NCI-H2196 (cell line): ENCODE data around the gene NUDT16L1.

Source experiments
- DNase-seq: peaks from one replicate; lab custom pipeline; 2025; ENCODE audit not compliant: unreplicated experiment; lab: John Stamatoyannopoulos, UW

NUDT16L1 gene

DNA sequence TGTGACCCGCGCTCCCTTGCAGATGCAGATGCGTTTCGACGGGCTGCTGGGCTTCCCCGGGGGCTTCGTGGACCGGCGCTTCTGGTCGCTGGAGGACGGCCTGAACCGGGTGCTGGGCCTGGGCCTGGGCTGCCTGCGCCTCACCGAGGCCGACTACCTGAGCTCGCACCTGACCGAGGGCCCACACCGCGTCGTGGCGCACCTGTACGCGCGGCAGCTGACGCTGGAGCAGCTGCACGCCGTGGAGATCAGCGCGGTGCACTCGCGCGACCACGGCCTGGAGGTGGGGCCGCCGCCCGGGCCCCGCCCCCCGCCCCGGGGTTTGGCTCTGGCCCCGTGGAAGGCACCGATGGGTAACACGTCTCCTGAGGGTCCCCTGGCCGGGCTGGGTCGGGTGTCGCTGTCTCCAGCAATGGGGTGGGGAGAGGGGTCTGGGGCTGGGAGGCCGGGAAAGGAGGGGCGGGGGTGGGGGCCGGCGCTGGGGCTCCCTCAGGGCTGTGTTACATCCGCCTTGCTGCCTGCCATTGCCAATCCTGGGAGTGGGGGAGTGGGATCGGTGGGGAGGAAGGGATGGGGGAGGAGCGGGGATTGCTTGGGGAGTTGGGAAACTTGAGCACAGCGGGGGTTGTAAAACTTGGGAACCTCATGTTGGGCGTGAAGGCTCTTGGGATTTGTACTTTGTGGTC, 737 bp downstream of the NUDT16L1 start:
- DNase-seq = no peak

DNA sequence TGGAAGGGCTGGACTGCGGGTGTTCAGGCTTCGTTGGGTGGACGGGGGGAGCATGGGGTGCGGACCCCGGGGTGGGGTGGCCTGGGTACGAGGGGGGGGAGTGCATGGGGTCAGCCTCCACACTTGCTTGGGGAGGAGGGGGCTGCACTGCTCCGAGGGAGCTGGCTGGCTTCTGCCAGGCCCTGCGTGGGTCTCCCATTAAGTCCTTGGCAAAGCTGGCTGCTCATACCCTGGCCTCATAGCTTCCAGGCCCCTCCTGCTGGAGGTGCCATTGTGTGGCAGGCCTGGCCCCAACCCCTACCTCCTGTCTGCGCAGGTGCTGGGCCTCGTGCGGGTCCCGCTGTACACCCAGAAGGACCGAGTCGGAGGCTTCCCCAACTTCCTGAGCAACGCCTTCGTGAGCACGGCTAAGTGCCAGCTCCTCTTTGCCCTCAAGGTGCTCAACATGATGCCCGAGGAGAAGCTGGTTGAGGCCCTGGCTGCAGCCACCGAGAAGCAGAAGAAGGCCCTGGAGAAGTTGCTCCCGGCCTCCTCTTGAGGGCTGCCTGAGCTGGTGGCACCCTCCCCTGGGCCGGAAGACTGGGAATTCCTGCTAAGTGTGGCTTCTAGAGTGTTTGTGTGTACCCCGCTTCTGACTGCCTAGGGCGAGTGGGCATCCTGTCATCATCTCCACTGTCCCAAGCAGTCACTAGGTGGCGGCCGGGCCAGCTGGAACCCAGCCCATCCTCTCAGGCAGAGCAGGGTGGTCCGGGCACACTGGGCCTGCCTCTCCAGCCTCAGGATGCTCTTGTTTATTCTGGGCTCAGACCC, 1.5 kb downstream of the NUDT16L1 start:
- no peak for DNase-seq

- no peak for DNase-seq
Observed at GRCh38 chr16:4695473-4696171, 2.3 kb downstream of the NUDT16L1 start.

DNA sequence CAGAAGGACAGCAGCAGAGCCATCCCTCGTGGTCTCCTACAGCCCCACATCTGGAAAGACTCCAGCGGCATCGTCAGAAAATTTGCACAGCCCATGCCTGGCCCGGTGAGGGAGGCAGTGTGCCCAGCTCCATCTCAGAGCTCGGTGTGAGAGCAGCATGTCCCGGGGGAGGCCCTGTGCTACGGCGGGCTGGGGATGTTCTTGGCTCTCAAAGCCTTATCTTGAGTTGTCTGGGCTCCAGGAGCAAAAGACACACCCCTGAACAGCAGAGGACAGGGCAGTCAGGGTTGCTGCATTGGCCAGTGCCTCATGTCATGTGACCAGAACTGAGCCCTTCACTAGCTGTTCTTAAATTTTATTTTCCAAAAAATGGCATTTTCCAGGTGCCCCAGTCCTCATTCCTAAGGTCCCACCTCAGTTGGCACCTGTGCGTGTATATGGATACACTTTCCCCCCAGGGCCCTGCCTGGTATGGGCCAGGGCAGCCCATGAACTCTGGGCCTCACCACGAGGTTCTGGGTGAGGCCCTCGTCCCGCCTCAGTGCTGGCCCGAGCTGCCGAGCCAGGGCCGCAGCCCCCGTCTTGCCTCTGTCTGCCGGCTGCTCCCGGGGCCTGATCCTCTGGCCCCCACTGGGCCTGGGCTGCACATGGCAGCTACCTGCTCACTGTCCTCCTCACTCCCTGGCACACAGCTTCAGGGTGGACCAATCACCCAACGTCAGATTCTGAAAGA, 3.0 kb downstream of the NUDT16L1 start:
- no peak for DNase-seq

- no peak for DNase-seq
Observed at GRCh38 chr16:4696905-4697847, 3.8 kb downstream of the NUDT16L1 start.

DNA sequence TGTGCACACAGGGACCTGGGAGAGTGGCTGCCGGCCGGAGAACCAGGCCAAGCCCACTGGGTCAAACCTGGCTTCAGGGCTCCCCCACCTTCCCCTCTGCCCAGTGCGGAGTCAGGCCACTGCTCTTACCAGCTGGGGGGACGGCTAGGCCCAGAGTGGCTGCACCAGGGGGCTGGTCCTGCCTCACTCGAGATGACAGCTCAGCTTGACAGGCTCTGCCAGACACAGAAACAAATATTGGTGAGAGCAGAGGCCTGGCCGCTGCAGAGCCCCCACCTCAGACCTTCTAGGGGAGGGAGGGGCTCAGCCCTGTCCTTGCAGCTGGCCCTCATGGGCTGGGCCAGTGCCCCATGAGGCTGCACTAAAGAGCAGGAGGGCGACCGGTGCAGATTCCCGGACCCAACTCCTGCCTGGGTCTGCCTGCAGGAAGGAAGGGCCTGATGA, 4.5 kb downstream of the NUDT16L1 start:
- no peak for DNase-seq

GRCh38 chr16:4698321-4699045, 5.1 kb downstream of the NUDT16L1 start:
- DNase-seq = no peak

GRCh38 chr16:4699046-4699556, 5.7 kb downstream of the NUDT16L1 start:
- DNase-seq = no peak

DNA sequence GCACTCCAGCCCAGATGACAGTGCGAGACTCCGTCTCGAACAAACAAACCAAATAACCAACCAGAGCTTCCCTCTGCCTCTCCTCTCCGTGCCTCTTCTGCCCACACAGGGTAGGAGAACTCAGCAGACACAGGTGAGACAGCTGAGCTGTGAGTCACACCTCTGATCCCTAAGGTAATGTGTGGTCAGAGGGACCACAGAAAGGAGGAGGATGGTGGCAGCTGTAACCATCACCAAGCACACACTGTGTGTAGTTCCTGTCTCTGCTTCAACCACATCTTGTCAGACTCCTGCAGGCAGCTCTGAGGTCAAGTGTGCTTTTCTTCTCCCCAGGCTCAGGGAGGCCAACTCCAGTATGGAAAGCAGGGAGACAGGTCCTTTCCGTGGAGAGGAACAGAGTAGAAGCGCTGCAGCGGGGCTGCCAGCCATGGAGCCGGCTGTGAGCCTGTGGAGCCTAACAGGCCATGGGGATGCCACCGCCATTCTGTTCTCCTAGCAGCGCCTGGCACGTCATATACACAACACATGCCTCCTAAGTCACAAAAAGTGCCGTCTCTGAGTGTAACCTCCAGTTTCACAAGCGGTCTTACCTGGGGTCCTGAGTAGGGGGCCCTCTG, 7.1 kb downstream of the NUDT16L1 start:
- no peak for DNase-seq

- no peak for DNase-seq
Observed at GRCh38 chr16:4700997-4701743, 7.8 kb downstream of the NUDT16L1 start.

DNA sequence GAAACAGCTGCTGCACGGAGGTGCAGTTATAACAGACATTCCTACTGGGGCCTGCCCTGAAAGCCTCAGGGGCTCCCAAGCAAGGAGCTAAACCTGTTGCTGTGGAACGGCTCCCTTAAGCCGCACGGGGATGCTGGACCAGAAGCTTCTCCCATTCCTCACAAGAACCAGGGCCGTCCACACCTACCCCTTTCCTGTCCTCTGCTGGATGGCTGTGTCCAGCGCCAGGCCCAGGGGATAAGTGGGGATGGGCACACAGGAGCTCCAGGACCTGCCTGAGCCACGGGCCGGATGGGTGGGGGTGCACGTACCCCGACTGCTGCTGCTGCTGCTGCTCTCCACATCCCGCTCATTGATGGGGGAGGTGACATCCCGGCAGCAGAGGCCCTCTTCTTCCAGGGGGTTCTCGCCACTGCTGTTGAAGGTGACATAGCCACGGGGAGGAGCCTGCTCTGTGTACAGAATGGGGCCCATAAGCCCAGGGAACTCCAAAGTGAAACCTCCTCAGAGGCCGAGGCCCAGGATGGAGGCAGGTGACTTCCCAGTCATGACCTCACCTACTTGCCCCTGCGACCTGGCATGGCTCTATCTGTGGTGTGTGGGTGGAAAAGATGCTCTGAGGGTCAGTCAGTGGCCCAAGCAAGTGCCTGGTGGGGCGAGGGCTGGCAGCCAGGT, 8.6 kb downstream of the NUDT16L1 start:
- DNase-seq = no peak

GRCh38 chr16:4702466-4702808, 9.1 kb downstream of the NUDT16L1 start:
- DNase-seq = no peak

DNA sequence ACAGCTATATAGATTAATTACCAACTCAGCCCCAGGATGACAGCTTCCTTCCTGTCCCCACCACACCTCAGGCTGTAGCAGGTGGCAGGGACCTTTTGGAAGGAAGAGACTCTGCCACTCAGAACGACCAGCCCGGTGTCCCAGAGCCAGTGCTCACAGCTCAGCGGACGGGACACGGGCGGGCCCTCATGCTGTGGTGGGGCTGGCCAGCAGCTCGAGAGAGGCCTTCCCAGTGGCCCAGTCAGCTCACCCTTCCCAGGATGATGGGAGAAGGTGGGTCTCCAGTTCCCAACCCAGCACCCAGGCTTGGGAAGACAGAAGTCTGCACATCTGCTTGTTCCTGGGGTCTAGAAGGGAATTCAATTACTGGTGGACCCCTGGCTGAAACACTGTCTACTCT, 10.5 kb downstream of the NUDT16L1 start:
- no peak for DNase-seq

DNA sequence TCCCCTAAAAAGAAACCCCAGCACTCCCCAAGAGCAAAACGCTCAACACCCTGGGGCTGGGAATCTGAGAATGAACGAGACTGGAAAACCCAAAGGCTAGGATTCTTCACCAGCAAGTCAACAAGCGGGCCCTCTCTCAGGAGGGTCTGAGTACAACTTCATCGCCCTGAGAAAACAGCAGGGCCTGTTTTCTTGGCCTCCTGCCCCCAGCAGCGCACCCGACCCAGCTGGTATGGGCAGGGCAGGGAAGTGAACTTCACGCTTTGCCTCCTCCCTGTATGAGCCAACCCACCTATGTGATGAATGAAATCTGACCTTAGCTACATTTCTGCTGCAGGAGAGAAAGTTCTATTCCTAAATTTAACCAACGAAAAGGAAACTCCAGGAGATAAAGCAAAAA, 11.1 kb downstream of the NUDT16L1 start:
- DNase-seq = no peak

GRCh38 chr16:4704913-4705312, 11.6 kb downstream of the NUDT16L1 start:
- no peak for DNase-seq

- no peak for DNase-seq
Observed at GRCh38 chr16:4706871-4707270, 13.5 kb downstream of the NUDT16L1 start.

- no peak for DNase-seq
Observed at GRCh38 chr16:4709481-4709880, 16.1 kb downstream of the NUDT16L1 start.
